IPS DF 4.7 (cell line): ENCODE data around the gene FDX2.
"Not testable (repeated sequence)": the region's sequence is repeated elsewhere in the genome, so short reads cannot be mapped to it uniquely, and the experiment has no call there.

ENCODE experiments used
- DNase-seq: peaks from one replicate; pipeline ENCODE4 v3.0.0-alpha.2; 2013; ENCODE audit warnings: low spot score; ENCODE audit errors: extremely low read depth

FDX2 gene

GRCh38 chr19:10284065-10284959, 31.5 kb downstream of the FDX2 start:
- no peak for DNase-seq

- DNase-seq = no peak
Observed at GRCh38 chr19:10283301-10284064, 32.3 kb downstream of the FDX2 start.

- DNase-seq = not testable (repeated sequence)
Observed at GRCh38 chr19:10282043-10282442, 33.8 kb downstream of the FDX2 start.

- no peak for DNase-seq
Observed at GRCh38 chr19:10279737-10280442, 35.9 kb downstream of the FDX2 start.

- DNase-seq = no peak
Observed at GRCh38 chr19:10278935-10279334, 36.9 kb downstream of the FDX2 start.

GRCh38 chr19:10277795-10278589, 37.8 kb downstream of the FDX2 start:
- DNase-seq = no peak

GRCh38 chr19:10274589-10274988, 41.2 kb downstream of the FDX2 start:
- DNase-seq = no peak

GRCh38 chr19:10271543-10272086, 44.2 kb downstream of the FDX2 start:
- no peak for DNase-seq

- no peak for DNase-seq
Observed at GRCh38 chr19:10270616-10271394, 45.0 kb downstream of the FDX2 start, which contains the start of gene ICAM1. Gene ICAM1, plus strand, starts transcription at chr19:10271120. Its CDS starts 40 bp downstream, at chr19:10271160.

GRCh38 chr19:10270180-10270615, 45.6 kb downstream of the FDX2 start:
- no peak for DNase-seq

GRCh38 chr19:10269333-10270179, 46.3 kb downstream of the FDX2 start:
- no peak for DNase-seq

GRCh38 chr19:10268071-10268470, 47.7 kb downstream of the FDX2 start:
- DNase-seq = no peak

GRCh38 chr19:10266706-10267105, 49.1 kb downstream of the FDX2 start:
- DNase-seq = no peak

- DNase-seq = no peak
Observed at GRCh38 chr19:10262771-10263170, 53.0 kb downstream of the FDX2 start.

- DNase-seq = no peak
Observed at GRCh38 chr19:10260141-10260584, 55.7 kb downstream of the FDX2 start.
